Measurements from ENCODE around the gene CTSZ. TPM values are rescaled to one million over a fixed set of nuclear protein-coding genes. Genes with fewer than 3 reads are reported as not detected.

CTSZ gene
- total RNA-seq, 4 donors from 2014 or later, result 68.7 to 160 (median 109) TPM

DNA sequence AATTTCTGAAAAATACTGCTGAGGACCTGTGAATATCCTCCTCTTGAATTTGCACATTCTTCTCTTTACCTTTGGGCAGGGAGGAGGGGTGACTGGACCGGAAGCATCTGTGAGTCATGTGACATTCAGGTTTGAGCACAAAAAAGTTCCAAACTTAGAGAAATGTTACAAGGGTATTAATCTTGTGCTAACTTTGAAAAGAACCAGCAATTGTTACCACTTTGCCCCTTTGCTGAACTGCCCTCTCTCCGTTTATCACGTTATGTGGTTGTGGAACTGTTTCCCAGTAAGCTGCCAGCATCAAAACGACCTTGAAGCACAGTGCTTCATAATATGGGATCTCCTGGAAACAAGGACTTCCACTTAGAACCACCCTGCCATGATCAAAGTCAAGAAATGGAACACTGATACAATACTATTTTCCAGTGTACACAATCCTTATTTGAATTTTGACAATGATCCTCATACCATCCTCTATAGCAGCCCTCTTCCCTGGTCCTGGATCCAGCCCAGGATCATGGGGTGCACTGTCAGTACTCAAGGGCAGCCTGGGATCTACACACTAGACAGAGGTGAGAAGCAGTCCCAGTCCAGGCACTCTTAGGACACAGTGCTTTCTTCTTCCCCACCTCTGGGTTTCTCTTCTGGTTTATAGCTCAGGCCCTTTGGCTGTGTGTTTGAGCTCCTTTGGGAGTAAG is 9.9 kb upstream of the CTSZ start:
- DNase-seq, result no peak
- Histone ChIP-seq H3K4me1 (no peaks in the 10 kb centered on the region), H3K27me3 (no peaks in the 10 kb centered on the region), H3K9me3 (no peaks in the 10 kb centered on the region), H3K27ac (no peak overlapping the region), H3K36me3 (no peaks in the 10 kb centered on the region), H3K4me3 (no peak overlapping the region)
- intact Hi-C loops (cut with DNase I; ENCODE audit: low total_unique reads), result no loop called here
- no peak for TF ChIP-seq POLR2A (IDR thresholded peaks at IDR 0.05)
- TF ChIP-seq, protein P1, sequence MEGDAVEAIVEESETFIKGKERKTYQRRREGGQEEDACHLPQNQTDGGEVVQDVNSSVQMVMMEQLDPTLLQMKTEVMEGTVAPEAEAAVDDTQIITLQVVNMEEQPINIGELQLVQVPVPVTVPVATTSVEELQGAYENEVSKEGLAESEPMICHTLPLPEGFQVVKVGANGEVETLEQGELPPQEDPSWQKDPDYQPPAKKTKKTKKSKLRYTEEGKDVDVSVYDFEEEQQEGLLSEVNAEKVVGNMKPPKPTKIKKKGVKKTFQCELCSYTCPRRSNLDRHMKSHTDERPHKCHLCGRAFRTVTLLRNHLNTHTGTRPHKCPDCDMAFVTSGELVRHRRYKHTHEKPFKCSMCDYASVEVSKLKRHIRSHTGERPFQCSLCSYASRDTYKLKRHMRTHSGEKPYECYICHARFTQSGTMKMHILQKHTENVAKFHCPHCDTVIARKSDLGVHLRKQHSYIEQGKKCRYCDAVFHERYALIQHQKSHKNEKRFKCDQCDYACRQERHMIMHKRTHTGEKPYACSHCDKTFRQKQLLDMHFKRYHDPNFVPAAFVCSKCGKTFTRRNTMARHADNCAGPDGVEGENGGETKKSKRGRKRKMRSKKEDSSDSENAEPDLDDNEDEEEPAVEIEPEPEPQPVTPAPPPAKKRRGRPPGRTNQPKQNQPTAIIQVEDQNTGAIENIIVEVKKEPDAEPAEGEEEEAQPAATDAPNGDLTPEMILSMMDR (IDR thresholded peaks at IDR 0.05), result no peak

DNA sequence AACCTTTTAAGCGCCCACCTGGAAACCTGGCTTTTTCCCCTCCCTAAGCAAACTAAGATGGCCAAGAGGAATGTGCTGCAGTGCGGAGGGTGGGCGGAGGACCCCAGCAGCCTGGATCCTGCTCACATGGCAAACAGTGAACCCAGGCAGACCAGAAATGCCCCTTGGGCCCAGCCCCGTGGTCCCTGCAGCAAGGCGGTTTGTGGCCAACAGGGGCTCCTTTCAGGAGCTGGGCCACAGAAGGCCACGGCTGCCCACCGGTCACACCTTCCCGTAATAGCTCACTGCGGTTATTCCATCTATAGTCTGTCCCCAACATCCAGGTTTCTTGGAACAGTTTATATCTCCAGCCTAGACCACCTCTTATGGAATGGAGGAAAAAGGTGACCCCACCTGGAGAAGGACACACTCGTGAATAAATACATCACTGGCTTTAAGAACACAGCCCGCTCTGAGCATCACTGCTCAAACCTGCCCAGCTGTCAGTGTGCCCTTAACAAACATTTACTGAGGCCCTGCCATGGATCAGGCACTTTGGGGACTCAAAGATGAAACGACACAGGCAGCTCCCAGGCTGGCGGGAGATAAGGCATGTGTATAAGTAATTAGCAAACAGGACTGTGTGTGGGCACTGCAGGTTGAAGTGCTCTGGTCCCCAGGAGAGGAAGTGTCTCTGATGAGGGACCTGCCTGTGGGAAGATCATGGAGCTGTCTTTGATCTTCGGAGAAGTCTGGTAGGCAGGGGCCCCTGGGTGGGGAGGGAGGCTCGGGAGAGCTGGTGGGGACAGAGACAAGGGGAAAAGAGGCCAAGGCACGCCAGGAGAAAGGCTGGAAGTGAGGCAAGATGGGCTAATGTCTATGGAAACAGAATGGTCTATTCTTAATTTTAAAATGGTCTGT is 9.0 kb upstream of the CTSZ start:
- Histone ChIP-seq H3K36me3 (no peaks in the 10 kb centered on the region), H3K27ac (no peak overlapping the region), H3K4me3 (no peak overlapping the region), H3K27me3 (no peaks in the 10 kb centered on the region), H3K4me1 (no peaks in the 10 kb centered on the region), H3K9me3 (no peaks in the 10 kb centered on the region)
- no peak for DNase-seq
- intact Hi-C loops (cut with DNase I; ENCODE audit: low total_unique reads), result no loop called here
- TF ChIP-seq POLR2A (IDR thresholded peaks at IDR 0.05), result no peak
- TF ChIP-seq, protein P1 (IDR thresholded peaks at IDR 0.05), result no peak

GRCh38 chr20:59015411-59015810 is 8.4 kb upstream of the CTSZ start:
- no peak overlapping the region for H3K4me3 ChIP-seq
- TF ChIP-seq, protein P1 (IDR thresholded peaks at IDR 0.05), result no peak
- no peak for TF ChIP-seq POLR2A (IDR thresholded peaks at IDR 0.05)
- no peaks in the 10 kb centered on the region for H3K27me3 ChIP-seq
- H3K4me1 ChIP-seq, result no peaks in the 10 kb centered on the region
- DNase-seq, result no peak
- H3K36me3 ChIP-seq, result no peaks in the 10 kb centered on the region
- intact Hi-C loops (cut with DNase I; ENCODE audit: low total_unique reads), result no loop called here
- H3K27ac ChIP-seq, result no peak overlapping the region
- no peaks in the 10 kb centered on the region for H3K9me3 ChIP-seq

- intact Hi-C loops (cut with DNase I; ENCODE audit: low total_unique reads), result no loop called here
- no peak overlapping the region for H3K27ac ChIP-seq
- DNase-seq, result no peak
Measured at GRCh38 chr20:59014680-59015389, 7.8 kb upstream of the CTSZ start.

More at GRCh38 chr20:59014680-59015389, 7.8 kb upstream of the CTSZ start:
- no peaks in the 10 kb centered on the region for H3K4me1 ChIP-seq
- TF ChIP-seq, protein P1 (IDR thresholded peaks at IDR 0.05), result no peak
- TF ChIP-seq POLR2A (IDR thresholded peaks at IDR 0.05), result no peak
- H3K4me3 ChIP-seq, result no peak overlapping the region
- no peaks in the 10 kb centered on the region for H3K36me3 ChIP-seq
- H3K9me3 ChIP-seq, result no peaks in the 10 kb centered on the region
- H3K27me3 ChIP-seq, result no peaks in the 10 kb centered on the region

Measured in uterus (tissue), 4 donors.